ENCODE results near the gene SORBS2. TPM values are rescaled to one million over a fixed set of nuclear protein-coding genes. Genes with fewer than 3 reads are reported as not detected.

Gene SORBS2
- polyA plus RNA-seq, 1 donor from 2014 or later, result 46.0 TPM

GRCh38 chr4:185645403-185645802 lies 166.6 kb downstream of the SORBS2 start:
- H3K27ac ChIP-seq (ENCODE audit: low read length), result no peak overlapping the region
- no peaks in the 10 kb centered on the region for H3K9me3 ChIP-seq (ENCODE audit: low read length)
- no peaks in the 10 kb centered on the region for H4K20me1 ChIP-seq (ENCODE audit: insufficient read depth)
- H3K27me3 ChIP-seq (ENCODE audit: insufficient read depth, low read depth, low read length), result no peaks in the 10 kb centered on the region
- H3K36me3 ChIP-seq (ENCODE audit: insufficient read depth, low read length), result peaks cover 9% of the 10 kb centered on the region
- no peak for TF ChIP-seq SMC3 (conservative IDR thresholded peaks at IDR 0.05; ENCODE audit: poor library complexity)
- no peak for TF ChIP-seq REST (IDR thresholded peaks at IDR 0.05; ENCODE audit: borderline replicate concordance)
- no peak for TF ChIP-seq CTCF (IDR thresholded peaks at IDR 0.05; ENCODE audit: poor library complexity, severe bottlenecking)
- TF ChIP-seq RAD21 (conservative IDR thresholded peaks at IDR 0.05), result no peak
- TF ChIP-seq EZH2 (IDR thresholded peaks at IDR 0.05; ENCODE audit: borderline replicate concordance, insufficient read depth, low read length, poor library complexity, severe bottlenecking), result no peak
- TF ChIP-seq POLR2AphosphoS5 (IDR thresholded peaks at IDR 0.05), result no peak
- TF ChIP-seq EP300 (conservative IDR thresholded peaks at IDR 0.05; ENCODE audit: poor library complexity, severe bottlenecking), result no peak
- H2AFZ ChIP-seq (ENCODE audit: low read depth, low read length), result no peak overlapping the region
- no peaks in the 10 kb centered on the region for H3K9me2 ChIP-seq (ENCODE audit: insufficient read depth, low read length)
- H3K4me3 ChIP-seq (ENCODE audit: low read length), result no peak overlapping the region
- H3K79me2 ChIP-seq (replicated peaks; ENCODE audit: insufficient read depth, low read length), result no peaks in the 10 kb centered on the region
- no peak overlapping the region for H3K4me2 ChIP-seq (ENCODE audit: low read length)
- no peaks in the 10 kb centered on the region for H3F3A ChIP-seq (ENCODE audit: insufficient read depth, low read length, poor library complexity, severe bottlenecking)
- no peak overlapping the region for H3K9ac ChIP-seq (ENCODE audit: low read length)

GRCh38 chr4:185644408-185644807 lies 167.6 kb downstream of the SORBS2 start:
- Histone ChIP-seq H2AFZ (ENCODE audit: low read depth, low read length) (no peak overlapping the region), H3K36me3 (ENCODE audit: insufficient read depth, low read length) (peaks cover 9% of the 10 kb centered on the region), H3F3A (ENCODE audit: insufficient read depth, low read length, poor library complexity, severe bottlenecking) (no peaks in the 10 kb centered on the region), H3K4me3 (ENCODE audit: low read length) (no peak overlapping the region), H3K4me2 (ENCODE audit: low read length) (no peak overlapping the region), H4K20me1 (ENCODE audit: insufficient read depth) (no peaks in the 10 kb centered on the region), H3K27ac (ENCODE audit: low read length) (no peak overlapping the region), H3K79me2 (replicated peaks; ENCODE audit: insufficient read depth, low read length) (no peaks in the 10 kb centered on the region), H3K9ac (ENCODE audit: low read length) (no peak overlapping the region), H3K9me2 (ENCODE audit: insufficient read depth, low read length) (no peaks in the 10 kb centered on the region), H3K9me3 (ENCODE audit: low read length) (no peaks in the 10 kb centered on the region), H3K27me3 (ENCODE audit: insufficient read depth, low read depth, low read length) (no peaks in the 10 kb centered on the region)
- TF ChIP-seq REST (IDR thresholded peaks at IDR 0.05; ENCODE audit: borderline replicate concordance), result no peak
- no peak for TF ChIP-seq EP300 (conservative IDR thresholded peaks at IDR 0.05; ENCODE audit: poor library complexity, severe bottlenecking)
- TF ChIP-seq CTCF (IDR thresholded peaks at IDR 0.05; ENCODE audit: poor library complexity, severe bottlenecking), result no peak
- no peak for TF ChIP-seq TAF1 (IDR thresholded peaks at IDR 0.05; ENCODE audit: low read depth)
- TF ChIP-seq RAD21 (conservative IDR thresholded peaks at IDR 0.05), result no peak
- TF ChIP-seq SMC3 (conservative IDR thresholded peaks at IDR 0.05; ENCODE audit: poor library complexity), result no peak
- no peak for TF ChIP-seq POLR2AphosphoS5 (IDR thresholded peaks at IDR 0.05)
- no peak for TF ChIP-seq MXI1 (conservative IDR thresholded peaks at IDR 0.05; ENCODE audit: poor library complexity, severe bottlenecking)
- no peak for TF ChIP-seq EZH2 (IDR thresholded peaks at IDR 0.05; ENCODE audit: borderline replicate concordance, insufficient read depth, low read length, poor library complexity, severe bottlenecking)
